D721Med (cell line): Measurements from ENCODE around the gene SEC63.

Experiments
- DNase-seq: peaks from one replicate; pipeline ENCODE4 v3.0.0; 2011; ENCODE audit warnings: low spot score; ENCODE audit not compliant: insufficient read length
- FAIRE-seq: peaks from 2 replicates; lab custom pipeline; 2011; peaks lifted over from hg19 to GRCh38; lab: Jason Lieb, UNC
- CTCF ChIP-seq: IDR thresholded peaks from 2 replicates; pipeline ENCODE4 v1.5.1; 2012; ENCODE audit warnings: mild to moderate bottlenecking, control low read depth; ENCODE audit not compliant: insufficient read depth; ENCODE audit errors: missing control alignments

Gene SEC63

GRCh38 chr6:107985701-107986100 lies 27.7 kb upstream of the SEC63 start:
- no peak for FAIRE-seq
- no peak for DNase-seq
- TF ChIP-seq CTCF = no peak

- no peak for DNase-seq
- FAIRE-seq = no peak
- TF ChIP-seq CTCF = no peak
Observed at GRCh38 chr6:107983811-107984210, 25.8 kb upstream of the SEC63 start.

GRCh38 chr6:107982486-107982885 lies 24.5 kb upstream of the SEC63 start:
- TF ChIP-seq CTCF = no peak
- FAIRE-seq (no peak), DNase-seq (no peak)

- FAIRE-seq (no peak), DNase-seq (no peak)
- TF ChIP-seq CTCF = no peak
Observed at GRCh38 chr6:107981695-107982094, 23.7 kb upstream of the SEC63 start.

- DNase-seq = no peak
- FAIRE-seq = no peak
- peak; percentile 60 for TF ChIP-seq CTCF
Observed at GRCh38 chr6:107977283-107977682, 19.3 kb upstream of the SEC63 start.

GRCh38 chr6:107976155-107976783 lies 18.3 kb upstream of the SEC63 start:
- FAIRE-seq (peak; percentile 11), DNase-seq (no peak)
- TF ChIP-seq CTCF = no peak

GRCh38 chr6:107973594-107973993 lies 15.6 kb upstream of the SEC63 start:
- TF ChIP-seq CTCF = no peak
- DNase-seq = no peak
- FAIRE-seq = no peak
